ENCODE results near the gene ZIC5.

The ZIC5 gene

GRCh38 chr13:99930925-99931324 lies 40.6 kb downstream of the ZIC5 start:
- DNase-seq (ENCODE audit: low spot score), result no peak

GRCh38 chr13:99929866-99930265 lies 41.7 kb downstream of the ZIC5 start:
- no peak for DNase-seq (ENCODE audit: low spot score)

GRCh38 chr13:99926014-99926731 lies 45.4 kb downstream of the ZIC5 start:
- no peak for DNase-seq (ENCODE audit: low spot score)

- no peak for DNase-seq (ENCODE audit: low spot score)
These were observed 47.5 kb downstream of the ZIC5 start for GRCh38 chr13:99923877-99924582.

GRCh38 chr13:99922631-99923404 lies 48.7 kb downstream of the ZIC5 start:
- no peak for DNase-seq (ENCODE audit: low spot score)

GRCh38 chr13:99919132-99919531 lies 52.4 kb downstream of the ZIC5 start:
- no peak for DNase-seq (ENCODE audit: low spot score)

GRCh38 chr13:99916366-99917103 lies 55.0 kb downstream of the ZIC5 start:
- DNase-seq (ENCODE audit: low spot score), result peak; percentile 76

- no peak for DNase-seq (ENCODE audit: low spot score)
These were observed 58.4 kb downstream of the ZIC5 start for GRCh38 chr13:99913167-99913566.

Data from pons (tissue), 1 donor.